NOMO-1 (cell line): ENCODE measurements around the gene MOCOS.

Experiments
- DNase-seq, 2 experiments: peaks; one replicate each; lab custom pipeline; 2025; ENCODE audit not compliant: unreplicated experiment in 2 of 2; lab: John Stamatoyannopoulos, UW

Gene MOCOS

GRCh38 chr18:36302676-36303075 is 115.4 kb downstream of the MOCOS start:
- DNase-seq = no peak

GRCh38 chr18:36303211-36303844 is 116.0 kb downstream of the MOCOS start:
- no peak for DNase-seq

- no peak for DNase-seq
These were observed 117.4 kb downstream of the MOCOS start for GRCh38 chr18:36304723-36305122.

GRCh38 chr18:36305375-36305774 is 118.1 kb downstream of the MOCOS start:
- DNase-seq = no peak

- no peak for DNase-seq
These were observed 120.2 kb downstream of the MOCOS start for GRCh38 chr18:36307513-36307912.

- DNase-seq = no peak
These were observed 121.6 kb downstream of the MOCOS start for GRCh38 chr18:36308711-36309435.

- DNase-seq = no peak
These were observed 122.4 kb downstream of the MOCOS start for GRCh38 chr18:36309436-36310391.

- no peak for DNase-seq
These were observed 123.8 kb downstream of the MOCOS start for GRCh38 chr18:36311026-36311570.

- no peak for DNase-seq
These were observed 125.6 kb downstream of the MOCOS start for GRCh38 chr18:36312806-36313395.

- DNase-seq = no peak
These were observed 126.8 kb downstream of the MOCOS start for GRCh38 chr18:36314098-36314497.

- DNase-seq = no peak
These were observed 127.5 kb downstream of the MOCOS start for GRCh38 chr18:36314754-36315153.

- DNase-seq = no peak
These were observed 128.4 kb downstream of the MOCOS start for GRCh38 chr18:36315736-36316135.

- no peak for DNase-seq
These were observed 128.9 kb downstream of the MOCOS start for GRCh38 chr18:36316246-36316645.
